Suprapubic skin (tissue), 4 donors: ENCODE measurements around the gene ZFYVE26.

Experiments
- EP300 ChIP-seq: sonication (generic); formaldehyde crosslinking; IDR thresholded peaks from one replicate; pipeline ENCODE4 v1.6.1; 2017; ENCODE audit warnings: antibody characterized with exemption
- POLR2A ChIP-seq, 2 donors: fragments of 450-650 bp; IDR thresholded peaks; one replicate each; pipeline ENCODE4 v1.6.1; 2017; ENCODE audit warnings: antibody characterized with exemption in 2 of 2, mild to moderate bottlenecking in 2 of 2, moderate library complexity in 2 of 2
- POLR2AphosphoS5 ChIP-seq, 3 donors: sonication (generic); formaldehyde crosslinking; IDR thresholded peaks; one replicate each; pipeline ENCODE4 v1.6.1; 2017; ENCODE audit warnings: antibody characterized with exemption in 3 of 3
- TF ChIP-seq, protein P1 (sequence below), 2 donors: fragments of 200-600 bp in 1 of 2; fragments of 450-650 bp in 1 of 2; sonication (generic) in 1 of 2; IDR thresholded peaks; one replicate each; pipeline ENCODE4 v1.5.1; 2016 to 2019; ENCODE audit warnings: antibody characterized with exemption in 2 of 2, mild to moderate bottlenecking in 1 of 2, moderate library complexity in 1 of 2

- TF ChIP-seq, protein P1, sequence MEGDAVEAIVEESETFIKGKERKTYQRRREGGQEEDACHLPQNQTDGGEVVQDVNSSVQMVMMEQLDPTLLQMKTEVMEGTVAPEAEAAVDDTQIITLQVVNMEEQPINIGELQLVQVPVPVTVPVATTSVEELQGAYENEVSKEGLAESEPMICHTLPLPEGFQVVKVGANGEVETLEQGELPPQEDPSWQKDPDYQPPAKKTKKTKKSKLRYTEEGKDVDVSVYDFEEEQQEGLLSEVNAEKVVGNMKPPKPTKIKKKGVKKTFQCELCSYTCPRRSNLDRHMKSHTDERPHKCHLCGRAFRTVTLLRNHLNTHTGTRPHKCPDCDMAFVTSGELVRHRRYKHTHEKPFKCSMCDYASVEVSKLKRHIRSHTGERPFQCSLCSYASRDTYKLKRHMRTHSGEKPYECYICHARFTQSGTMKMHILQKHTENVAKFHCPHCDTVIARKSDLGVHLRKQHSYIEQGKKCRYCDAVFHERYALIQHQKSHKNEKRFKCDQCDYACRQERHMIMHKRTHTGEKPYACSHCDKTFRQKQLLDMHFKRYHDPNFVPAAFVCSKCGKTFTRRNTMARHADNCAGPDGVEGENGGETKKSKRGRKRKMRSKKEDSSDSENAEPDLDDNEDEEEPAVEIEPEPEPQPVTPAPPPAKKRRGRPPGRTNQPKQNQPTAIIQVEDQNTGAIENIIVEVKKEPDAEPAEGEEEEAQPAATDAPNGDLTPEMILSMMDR (IDR thresholded peaks at IDR 0.05), result no peak
- TF ChIP-seq POLR2A (IDR thresholded peaks at IDR 0.05), result no peak
- TF ChIP-seq EP300, result no peak
- TF ChIP-seq POLR2AphosphoS5 (IDR thresholded peaks at IDR 0.05), result no peak
Observed at GRCh38 chr14:67800743-67801142, 15.6 kb downstream of the ZFYVE26 start.
